ENCODE data around the gene MS4A3. TPM values are rescaled to one million over a fixed set of nuclear protein-coding genes. Genes with fewer than 3 reads are reported as not detected.

Gene MS4A3
- total and polyA plus RNA-seq, 10 of the 15 experiments (the other 5 are each of a cell fraction or from before 2014, with no cell fraction given): 0.13 TPM; not detected in 9

GRCh38 chr11:60059521-60060240 lies 3.2 kb downstream of the MS4A3 start (continued):
- no peak for TF ChIP-seq ZBTB11 (CRISPR knock-in tag; IDR thresholded peaks at IDR 0.05)
- no peak for TF ChIP-seq PKNOX1 (IDR thresholded peaks at IDR 0.05)
- TF ChIP-seq LARP7 (IDR thresholded peaks at IDR 0.05): no peak
- no peak for TF ChIP-seq CHD4 (IDR thresholded peaks at IDR 0.05)

GRCh38 chr11:60064111-60064510 lies 7.6 kb downstream of the MS4A3 start:
- DNase-seq (ENCODE audit: low read depth, low spot score) (no peak), ATAC-seq (peak; percentile 72), FAIRE-seq (no peak)
- Histone ChIP-seq H3K4me3 (no peak overlapping the region), H3K79me2 (ENCODE audit: control insufficient read depth, insufficient read depth, low read length) (no peaks in the 10 kb centered on the region), H3K9me3 (replicated peaks; ENCODE audit: control insufficient read depth, insufficient read depth, low read length) (no peaks in the 10 kb centered on the region), H2AFZ (ENCODE audit: control insufficient read depth, low read depth, low read length) (no peak overlapping the region), H3K27ac (ENCODE audit: control insufficient read depth, insufficient read depth) (no peak overlapping the region), H3K9ac (ENCODE audit: control insufficient read depth, insufficient read depth, low read length) (no peak overlapping the region), H3K36me3 (ENCODE audit: control insufficient read depth in 2 of 2, insufficient read depth in 2 of 2, low read length in 1 of 2) (no peaks in the 10 kb centered on the region), H4K20me1 (ENCODE audit: control insufficient read depth, insufficient read depth) (no peaks in the 10 kb centered on the region), H3K4me2 (ENCODE audit: control insufficient read depth, insufficient read depth) (no peak overlapping the region), H3K4me1 (ENCODE audit: control insufficient read depth, insufficient read depth, low read length) (no peaks in the 10 kb centered on the region), H3K27me3 (replicated peaks in 1 of 2; ENCODE audit: control insufficient read depth in 2 of 2, insufficient read depth in 2 of 2, low read length in 1 of 2) (no peaks in the 10 kb centered on the region; a peak in 2 of 4 replicates)
- no TSS peak for BruUV-seq (replicated peaks)
- intact Hi-C loops (cut with micrococcal nuclease; ENCODE audit: unreplicated experiment): no loop called here
- CTCF ChIA-PET: no interaction called here
- RAD21 ChIA-PET (ENCODE audit: unreplicated experiment): no interaction called here
- no peak for TF ChIP-seq POLR2AphosphoS2 (IDR thresholded peaks at IDR 0.05; ENCODE audit: low read depth, low read length)
- no peak for TF ChIP-seq CREB1 (IDR thresholded peaks at IDR 0.05; ENCODE audit: low read depth)
- no peak for TF ChIP-seq CREM (IDR thresholded peaks at IDR 0.05; ENCODE audit: low read depth)
- TF ChIP-seq IKZF2 (IDR thresholded peaks at IDR 0.05): peak; percentile 57 to 65; a peak in 2 of 4 replicates
- TF ChIP-seq MEF2B (IDR thresholded peaks at IDR 0.05; ENCODE audit: partially characterized antibody, poor library complexity, severe bottlenecking): no peak
- peak; percentile 91 for TF ChIP-seq SPI1 (IDR thresholded peaks at IDR 0.05; ENCODE audit: borderline replicate concordance, insufficient read depth, low read depth, low read length)
- TF ChIP-seq ZBED1 (IDR thresholded peaks at IDR 0.05; ENCODE audit: borderline replicate concordance): no peak
- no peak for TF ChIP-seq CHD1 (IDR thresholded peaks at IDR 0.05; ENCODE audit: low read depth, low read length)
- TF ChIP-seq RELA (IDR thresholded peaks at IDR 0.05; ENCODE audit: borderline replicate concordance, partially characterized antibody): no peak
- peak; percentile 40; the same call in 1 of the 2 replicates for TF ChIP-seq IKZF1 (conservative IDR thresholded peaks at IDR 0.05)
- TF ChIP-seq RUNX3 (IDR thresholded peaks at IDR 0.05; ENCODE audit: low read length): 0 out of 2 replicates have a peak, but pooled peaks have one; percentile 29
- no peak for TF ChIP-seq ZNF24 (IDR thresholded peaks at IDR 0.05)
- POLR2A ChIA-PET: no interaction called here
- in situ Hi-C loops (cut with MboI): no loop called here
- SMC1A ChIA-PET (ENCODE audit: uncharacterized antibody, unreplicated experiment): no interaction called here
- 40% methylated on average over 1 of the region's 1 CpG for WGBS (ENCODE audit: insufficient coverage, insufficient replicate concordance, low lambda C conversion rate, missing lambda C conversion rate)

Data from GM12878 (cell line).